RPMI7951 (cell line): Measurements from ENCODE around the gene SMIM31. TPM values are rescaled to one million over a fixed set of nuclear protein-coding genes. Genes with fewer than 3 reads are reported as not detected.
A peak's percentile ranks its signal among the peaks of the same experiment; 100 is the strongest.

ENCODE experiments used
- DNase-seq: peaks from one replicate; pipeline ENCODE4 v3.0.0-alpha.2; 2012; ENCODE audit warnings: low read depth
- total RNA-seq: library from RNA; depleted of rRNA; stranded (reverse); fragments of >200 nt; shearing (Covaris generic); gene quantifications from 2 replicates; pipeline ENCODE4 v1.2.3, GENCODE V29; 2014; rRNA removed

The SMIM31 gene
- total RNA-seq = not detected in 2 replicates

DNA sequence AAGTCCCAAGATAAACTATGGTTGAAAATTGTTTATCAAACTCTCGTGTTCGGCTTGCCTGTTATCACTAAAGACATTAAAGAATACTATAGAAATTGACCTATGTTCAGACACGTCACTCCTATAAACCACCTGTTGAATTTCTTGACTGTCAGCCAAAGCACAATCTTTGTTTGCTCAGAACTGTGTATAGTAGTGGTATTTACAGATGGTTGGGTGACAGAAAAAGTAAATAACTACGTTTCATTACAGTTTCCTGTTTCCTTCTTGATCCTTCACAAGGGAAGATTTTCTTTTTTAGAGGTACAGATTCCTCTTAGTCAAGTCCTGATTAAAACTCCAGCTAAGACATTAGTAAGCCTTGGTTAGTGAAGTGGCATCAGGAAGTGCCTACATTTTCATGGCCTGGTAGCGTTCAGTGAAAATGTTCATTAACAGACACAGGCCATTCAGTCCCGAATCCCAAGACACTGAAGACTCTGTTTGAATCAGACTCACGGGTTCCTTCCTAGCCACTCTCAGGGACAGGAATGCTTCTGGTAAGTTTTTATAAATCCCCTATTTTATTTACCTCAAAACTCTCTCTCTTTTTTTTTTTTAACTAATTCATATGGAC lies at the start of gene SMIM31:
SMIM31 (plus strand) TSS at position 259 of the 616 bp plus-strand sequence. CDS start 16,313 bp downstream, outside the sequence.
- DNase-seq = no peak

GRCh38 chr4:164706675-164707074 lies 47.3 kb upstream of the SMIM31 start:
- no peak for DNase-seq

GRCh38 chr4:164716901-164717300 lies 37.0 kb upstream of the SMIM31 start:
- DNase-seq = no peak

- DNase-seq = no peak
Observed at GRCh38 chr4:164718827-164719226, 35.1 kb upstream of the SMIM31 start.

DNA sequence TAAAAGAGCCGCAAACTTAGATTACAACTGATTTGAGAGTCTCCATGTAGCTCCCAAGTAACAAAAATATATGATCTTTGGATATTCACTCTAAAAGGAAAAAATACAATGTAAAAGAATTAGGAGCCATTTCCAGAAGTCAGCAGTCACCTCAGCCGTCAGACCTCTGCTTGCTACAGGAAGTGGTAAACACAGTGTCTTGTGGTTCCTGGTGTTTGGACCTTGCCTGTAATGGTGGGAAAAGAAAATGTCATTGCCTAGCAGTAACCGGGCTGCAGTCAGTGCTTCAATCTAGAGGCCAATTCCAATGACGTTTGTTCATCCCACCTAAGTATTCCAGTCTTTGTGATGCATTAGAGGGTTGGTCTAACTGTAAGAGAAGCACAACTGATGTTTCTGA lies 28.9 kb upstream of the SMIM31 start:
- DNase-seq = no peak

- DNase-seq = no peak
Observed at GRCh38 chr4:164730705-164731393, 23.1 kb upstream of the SMIM31 start.

DNA sequence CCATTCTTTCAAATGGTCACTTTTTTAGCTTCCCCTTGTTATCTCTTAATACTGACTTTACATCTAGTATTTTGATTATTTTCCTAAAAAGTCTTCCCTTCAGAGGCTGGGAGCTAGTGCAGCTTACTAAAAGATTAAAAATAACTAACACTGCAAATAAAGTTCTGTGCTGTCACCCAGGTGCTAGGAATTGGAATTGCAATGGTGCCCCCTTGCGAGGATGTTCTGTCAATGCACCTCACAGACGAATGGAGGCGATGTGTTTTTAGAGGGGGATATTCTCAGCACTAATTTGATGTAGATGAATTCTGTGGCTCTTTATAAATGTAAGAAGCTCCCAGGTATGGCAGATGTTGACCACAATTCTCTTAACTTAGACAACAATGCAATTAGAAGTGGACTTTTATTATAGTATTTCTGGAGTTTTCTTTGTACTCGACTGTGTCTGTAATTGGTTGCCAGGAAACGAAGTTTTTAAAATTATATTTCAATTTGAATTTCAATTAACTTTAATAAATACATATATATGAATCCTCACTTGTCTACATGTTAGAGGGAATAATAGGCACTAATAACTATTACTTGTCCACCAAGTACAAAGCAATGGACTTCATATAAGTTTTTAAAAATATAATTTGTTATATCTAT lies 22.0 kb upstream of the SMIM31 start:
- DNase-seq = peak; percentile 20

DNA sequence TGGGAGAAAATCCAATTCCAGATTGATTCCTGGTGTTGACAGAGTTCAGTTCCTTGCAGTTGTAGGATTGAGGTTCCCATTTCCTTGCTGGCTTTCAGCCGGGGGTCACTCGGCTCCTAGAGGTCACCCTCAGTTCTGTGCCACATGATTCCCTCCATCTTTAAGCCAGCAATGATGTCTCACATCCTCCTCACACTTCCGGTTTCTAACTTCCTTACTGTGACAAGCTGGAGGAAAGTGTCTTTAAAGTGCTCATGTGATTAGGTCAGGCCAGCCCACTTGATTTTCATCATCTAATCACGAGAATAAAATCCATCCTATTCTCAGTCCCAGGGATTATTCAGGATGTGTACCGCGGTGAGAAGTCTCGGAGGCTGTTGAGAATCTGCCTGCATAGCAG lies 19.4 kb upstream of the SMIM31 start:
- peak; percentile 13 for DNase-seq

DNA sequence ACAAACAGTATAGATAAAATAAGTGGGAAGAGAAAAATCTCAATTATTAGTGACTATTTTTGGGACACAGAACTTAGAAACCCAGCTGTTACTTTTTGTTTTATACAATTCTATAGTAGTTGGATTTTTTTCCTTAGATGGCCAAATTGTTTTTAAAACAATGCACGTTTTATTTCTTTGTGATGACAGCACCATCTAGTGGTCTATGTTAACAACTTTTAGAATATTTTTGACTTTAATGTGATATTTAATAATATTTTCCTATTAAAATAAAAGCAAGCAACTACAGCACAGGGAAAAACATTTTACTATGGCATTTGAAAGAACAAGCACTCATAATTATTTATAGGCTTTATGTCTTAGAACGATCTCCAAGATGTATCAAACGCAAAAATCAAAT lies 5.6 kb upstream of the SMIM31 start:
- peak; percentile 4 for DNase-seq

- no peak for DNase-seq
Observed at GRCh38 chr4:164755432-164755831, 1.5 kb downstream of the SMIM31 start.

DNA sequence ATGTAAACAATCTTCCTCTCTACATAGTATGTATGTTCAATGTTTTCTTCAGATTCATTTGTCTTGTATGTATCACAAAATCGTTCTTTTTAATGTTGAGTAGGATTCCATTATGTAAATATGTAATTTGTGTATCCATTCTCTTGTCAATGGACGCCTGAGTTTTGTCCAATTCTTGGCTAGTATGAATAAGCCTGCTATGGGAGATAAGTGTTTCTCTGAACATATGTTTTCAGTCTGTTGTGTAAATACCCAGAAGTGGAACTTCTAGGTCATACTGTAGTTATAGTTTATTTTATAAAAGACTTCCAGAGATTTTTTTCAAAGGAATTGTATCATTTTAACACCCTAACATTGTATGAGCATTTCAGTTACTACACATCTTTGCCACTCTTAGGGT lies 2.8 kb downstream of the SMIM31 start:
- DNase-seq = no peak

GRCh38 chr4:164761241-164761640 lies 7.3 kb downstream of the SMIM31 start:
- no peak for DNase-seq

DNA sequence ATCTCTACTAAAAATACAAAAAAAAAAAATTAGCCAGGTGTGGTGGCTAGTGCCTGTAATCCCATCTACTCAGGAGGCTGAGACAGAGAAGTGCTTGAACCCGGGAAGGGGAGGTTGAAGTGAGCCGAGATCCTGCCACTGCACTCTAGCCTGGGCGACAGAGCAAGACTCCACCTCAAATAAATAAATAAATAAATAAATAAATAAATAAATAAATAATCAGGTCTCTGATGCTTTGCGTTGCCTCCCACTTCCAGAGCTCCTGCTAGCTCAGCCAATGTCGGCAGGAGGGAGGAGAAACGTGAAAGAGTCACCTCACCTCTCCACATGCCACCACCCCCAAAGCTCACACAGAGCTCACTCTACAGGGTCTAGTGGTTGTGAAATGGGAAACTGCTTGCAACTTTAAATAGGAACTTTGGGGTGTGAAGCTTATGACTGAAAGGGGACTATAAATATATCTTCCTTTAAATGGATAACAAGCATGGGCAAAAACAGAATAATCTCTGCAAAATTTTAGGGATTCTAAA lies 7.9 kb downstream of the SMIM31 start:
- no peak for DNase-seq

GRCh38 chr4:164765096-164765495 lies 11.2 kb downstream of the SMIM31 start:
- no peak for DNase-seq

DNA sequence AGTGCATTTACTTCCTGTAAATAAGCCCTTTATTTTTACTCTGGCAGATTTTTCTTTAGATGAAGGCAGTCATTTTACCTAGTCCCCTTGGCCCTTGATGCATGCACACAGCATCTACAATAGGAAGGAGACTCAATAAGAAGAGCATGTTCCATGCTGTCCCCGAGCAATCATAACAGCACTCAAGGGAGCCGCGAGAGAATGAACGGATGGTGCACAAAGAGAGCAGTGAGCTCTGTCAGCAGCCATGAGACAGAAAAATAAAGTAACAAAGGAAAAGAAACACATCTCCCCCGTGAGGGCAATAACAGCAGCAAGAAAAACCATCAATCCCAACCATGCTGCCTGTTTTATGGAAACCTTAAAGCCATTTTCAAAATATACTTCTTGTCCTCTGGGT lies 11.9 kb downstream of the SMIM31 start:
- DNase-seq = no peak

- no peak for DNase-seq
Observed at GRCh38 chr4:164768516-164768915, 14.6 kb downstream of the SMIM31 start.

GRCh38 chr4:164770010-164770724 lies 16.2 kb downstream of the SMIM31 start:
- DNase-seq = no peak

- DNase-seq = no peak
Observed at GRCh38 chr4:164771088-164771487, 17.2 kb downstream of the SMIM31 start.

DNA sequence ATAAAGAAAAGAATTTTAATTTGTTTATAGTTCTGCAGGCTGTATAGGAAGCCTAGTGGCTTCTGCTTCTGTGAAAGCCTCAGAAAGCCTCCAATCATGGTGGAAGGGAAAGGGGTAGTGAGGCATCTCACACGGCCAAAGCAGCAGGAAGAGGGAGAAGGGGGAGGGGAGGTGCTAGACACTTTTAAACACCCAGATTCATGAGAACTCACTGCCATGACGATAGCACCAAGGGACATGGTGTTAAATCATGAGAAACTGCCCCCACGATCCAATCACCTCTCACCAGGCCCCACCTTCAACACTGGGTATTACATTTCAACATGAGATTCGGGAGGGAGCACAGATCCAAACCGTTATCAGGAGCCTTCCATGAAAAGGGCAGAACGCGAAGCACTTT lies 18.1 kb downstream of the SMIM31 start:
- no peak for DNase-seq

GRCh38 chr4:164779080-164779479 lies 25.1 kb downstream of the SMIM31 start:
- no peak for DNase-seq

GRCh38 chr4:164779811-164780216 lies 25.9 kb downstream of the SMIM31 start:
- peak; percentile 30 for DNase-seq

DNA sequence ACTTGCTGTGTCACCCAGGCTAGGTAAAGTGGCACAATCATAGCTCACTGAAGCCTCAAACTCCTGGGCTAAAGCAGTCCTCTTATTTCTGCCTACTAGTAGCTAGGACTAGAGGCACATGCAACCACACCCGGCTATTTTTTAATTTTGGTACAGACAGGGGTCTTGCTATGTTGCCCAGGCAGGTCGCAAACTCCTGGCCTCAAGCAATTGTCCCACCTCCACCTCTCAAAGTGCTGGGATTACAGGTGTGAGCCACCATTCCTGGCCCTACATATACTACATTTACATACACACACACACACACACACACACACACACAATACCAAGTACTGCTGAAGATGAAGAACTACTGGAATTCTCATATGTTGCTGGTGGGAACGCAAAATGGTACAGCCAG lies 26.9 kb downstream of the SMIM31 start:
- DNase-seq = no peak
